HG02588 (cell line): ENCODE data around the gene DEF6.

Source experiments
- ATAC-seq: cut with Tn5 transposase; IDR thresholded peaks from one replicate; pipeline ENCODE4 v1.9.1; 2021; ENCODE audit warnings: mild to moderate bottlenecking, moderate library complexity; ENCODE audit not compliant: unreplicated experiment

Gene DEF6

GRCh38 chr6:35370124-35370741 is 72.6 kb downstream of the DEF6 start:
- no peak for ATAC-seq

DNA sequence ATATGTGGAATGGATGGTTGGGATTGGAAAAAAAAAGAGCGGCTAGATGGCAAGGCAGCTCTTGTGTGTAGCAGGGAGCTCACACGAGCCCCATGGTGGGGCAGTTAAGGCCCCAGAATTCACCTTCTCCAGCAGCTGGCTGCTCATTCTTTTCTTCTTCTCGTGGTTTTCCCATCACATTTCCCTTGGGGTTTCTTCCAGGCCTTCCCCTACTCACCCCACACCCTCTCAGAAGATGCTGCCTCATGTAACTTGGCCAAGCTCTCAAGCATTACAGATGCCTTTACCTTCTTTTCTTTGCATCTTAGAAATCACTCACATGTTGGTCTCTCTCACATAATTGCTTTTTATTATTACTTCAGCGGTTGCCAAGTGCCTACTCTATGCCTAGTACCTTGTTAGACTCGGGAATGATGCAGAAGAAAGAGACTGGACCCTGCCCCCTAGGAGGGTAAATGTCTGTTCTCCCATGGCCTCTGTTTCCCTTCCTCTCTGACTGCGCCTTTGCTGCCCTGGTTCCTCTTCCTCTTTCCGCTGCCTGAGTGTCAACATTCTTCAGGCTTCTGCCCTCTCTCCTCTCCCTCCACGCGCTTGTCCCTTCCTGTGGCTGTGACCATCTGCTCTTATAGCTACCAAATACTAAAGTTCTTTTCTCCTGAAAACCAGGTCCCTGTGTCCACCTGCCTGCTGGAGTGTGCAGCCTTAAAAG is 73.3 kb downstream of the DEF6 start:
- ATAC-seq = no peak
